Bronchial epithelial cell (primary cell): ENCODE results near the gene KNDC1. TPM values are rescaled to one million over a fixed set of nuclear protein-coding genes. Genes with fewer than 3 reads are reported as not detected.

Source experiments
- DNase-seq: peaks from one replicate; pipeline ENCODE4 v3.0.0-alpha.2; 2010; ENCODE audit warnings: low read depth
- FAIRE-seq: peaks from 2 replicates; lab custom pipeline; 2011; peaks lifted over from hg19 to GRCh38; lab: Jason Lieb, UNC
- H3K27me3 ChIP-seq: 2 replicates; pipeline ENCODE4 v1.5.1; 2011; ENCODE audit warnings: low read length; ENCODE audit not compliant: control insufficient read depth, insufficient read depth
- H3K36me3 ChIP-seq: 2 replicates; pipeline ENCODE4 v1.5.1; 2011; ENCODE audit warnings: low read length; ENCODE audit not compliant: control insufficient read depth, insufficient read depth
- H3K4me3 ChIP-seq: 2 replicates; pipeline ENCODE4 v1.5.1; 2011; ENCODE audit warnings: mild to moderate bottlenecking, low read depth, low read length, control low read depth
- CTCF ChIP-seq: IDR thresholded peaks from 2 replicates; pipeline ENCODE4 v1.5.1; 2011; ENCODE audit warnings: mild to moderate bottlenecking, moderate library complexity, low read length, control low read depth, inconsistent platforms; ENCODE audit not compliant: insufficient read depth, severe bottlenecking
- total RNA-seq: library from RNA; depleted of rRNA; stranded (reverse); fragments of >200 nt; gene quantifications from 2 replicates; pipeline ENCODE4 v1.2.1, GENCODE V29; 2014

The KNDC1 gene
- total RNA-seq, 1 donor from 2014 or later, result under 0.01 TPM

GRCh38 chr10:133114726-133115452, 45.1 kb upstream of the KNDC1 start:
- FAIRE-seq (no peak), DNase-seq (no peak)
- no peak for TF ChIP-seq CTCF
- H3K36me3 ChIP-seq, result no peaks in the 10 kb centered on the region
- no peaks in the 10 kb centered on the region for H3K27me3 ChIP-seq
- no peak overlapping the region for H3K4me3 ChIP-seq

- no peak overlapping the region for H3K4me3 ChIP-seq
- no peaks in the 10 kb centered on the region for H3K36me3 ChIP-seq
- DNase-seq (no peak), FAIRE-seq (no peak)
- H3K27me3 ChIP-seq, result no peaks in the 10 kb centered on the region
- TF ChIP-seq CTCF, result no peak
Measured at GRCh38 chr10:133115453-133115842, 44.6 kb upstream of the KNDC1 start.

DNA sequence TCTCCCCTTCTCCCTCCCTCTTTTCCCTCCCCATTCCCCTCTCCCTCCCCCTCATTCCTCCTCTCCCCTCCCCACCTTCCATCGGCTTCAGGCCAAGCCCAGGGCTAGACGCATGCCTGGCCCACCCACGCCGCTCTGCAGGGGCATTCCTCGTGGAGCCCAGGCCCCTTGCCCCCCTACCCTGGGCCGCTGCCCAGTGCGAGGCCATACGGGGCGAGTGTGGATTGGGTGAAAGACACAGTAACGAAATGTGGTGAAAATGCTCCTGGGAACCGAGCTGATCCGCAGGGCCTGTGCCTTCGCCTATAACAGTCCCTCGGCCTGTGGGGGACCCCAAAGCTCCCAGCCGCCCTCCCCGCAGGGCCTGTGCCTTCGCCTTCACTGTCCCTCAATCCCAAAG, 44.0 kb upstream of the KNDC1 start:
- no peaks in the 10 kb centered on the region for H3K27me3 ChIP-seq
- DNase-seq (no peak), FAIRE-seq (no peak)
- no peak for TF ChIP-seq CTCF
- no peaks in the 10 kb centered on the region for H3K36me3 ChIP-seq
- H3K4me3 ChIP-seq, result no peak overlapping the region

- no peak for TF ChIP-seq CTCF
Measured at GRCh38 chr10:133116455-133116854, 43.6 kb upstream of the KNDC1 start.

DNA sequence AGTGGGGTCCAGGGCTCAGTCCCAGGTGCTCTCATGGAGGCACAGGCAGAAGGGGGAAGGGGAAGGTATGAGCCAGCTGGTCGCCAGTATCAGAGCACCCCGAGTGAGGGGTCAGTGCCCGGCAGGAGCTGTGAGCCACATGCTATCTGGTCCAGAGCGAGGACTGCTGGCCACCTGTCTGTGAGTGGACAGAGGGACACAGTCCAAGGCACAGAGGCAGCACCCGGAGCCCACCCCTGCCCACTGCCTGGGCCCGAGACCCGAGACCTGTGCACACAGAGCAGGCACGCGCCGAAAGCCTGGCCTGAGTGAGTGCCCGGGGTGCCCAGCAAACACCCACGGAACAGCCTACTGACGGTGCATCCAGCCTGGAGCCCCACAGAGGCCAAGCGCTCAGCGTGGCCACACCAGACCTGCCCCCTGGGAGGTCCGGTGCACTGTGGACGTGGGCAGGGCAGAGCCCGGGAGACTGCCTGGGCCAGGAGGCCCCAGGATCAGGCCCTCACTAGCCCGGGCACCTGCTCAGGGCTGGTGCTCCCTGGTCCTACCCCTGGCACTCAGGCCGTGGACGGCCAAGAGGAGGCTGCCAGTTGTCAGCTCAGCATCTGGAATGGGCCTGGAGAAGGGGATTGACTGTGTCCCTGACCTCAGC, 42.9 kb upstream of the KNDC1 start:
- FAIRE-seq, result no peak
- H3K4me3 ChIP-seq, result no peak overlapping the region
- DNase-seq, result no peak
- no peaks in the 10 kb centered on the region for H3K36me3 ChIP-seq
- no peak for TF ChIP-seq CTCF
- no peaks in the 10 kb centered on the region for H3K27me3 ChIP-seq

More at GRCh38 chr10:133116455-133116854, 43.6 kb upstream of the KNDC1 start:
- FAIRE-seq (no peak), DNase-seq (no peak)
- H3K4me3 ChIP-seq, result no peak overlapping the region
- H3K27me3 ChIP-seq, result no peaks in the 10 kb centered on the region
- no peaks in the 10 kb centered on the region for H3K36me3 ChIP-seq
